Measurements from ENCODE around the gene FBXW11. TPM values are rescaled to one million over a fixed set of nuclear protein-coding genes. Genes with fewer than 3 reads are reported as not detected.

Gene FBXW11
- polyA plus RNA-seq, 1 donor (not counting 4 experiments of a cell fraction or from before 2014, with no cell fraction given), result 48.4 TPM

DNA sequence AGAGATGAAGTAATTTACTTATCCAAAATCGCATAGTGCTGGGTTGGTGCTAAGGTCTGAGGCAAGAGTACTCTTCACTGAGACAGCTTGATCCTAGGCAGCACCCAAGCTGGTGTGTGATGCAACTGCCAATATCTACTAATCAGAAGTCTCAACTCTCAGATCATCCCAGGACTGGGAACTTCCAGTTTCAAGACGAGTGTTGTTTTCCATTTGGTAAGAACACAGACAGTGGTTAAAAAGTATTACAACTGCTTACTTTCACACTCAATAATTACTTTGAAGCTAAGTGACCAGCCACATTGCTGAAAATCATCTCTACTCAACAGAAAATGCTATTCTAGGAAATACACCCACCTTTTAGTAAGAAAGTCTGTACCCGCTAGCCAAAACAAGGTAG is 45.3 kb downstream of the FBXW11 start:
- H2AFZ ChIP-seq (ENCODE audit: control insufficient read depth, low read length), result no peak overlapping the region
- H3K9me1 ChIP-seq (ENCODE audit: control insufficient read depth, extremely low read depth, insufficient read depth, low read length), result peaks cover 8% of the 10 kb centered on the region
- H3K4me3 ChIP-seq (ENCODE audit: control insufficient read depth in 2 of 3, extremely low read depth in 1 of 3, insufficient read depth in 2 of 3, low read depth in 1 of 3, low read length in 3 of 3), result no peak overlapping the region
- peaks cover 0 to 4% of the 10 kb centered on the region in 2 experiments for H3K36me3 ChIP-seq (ENCODE audit: control insufficient read depth in 2 of 2, extremely low read depth in 1 of 2, insufficient read depth in 2 of 2, low read length in 2 of 2)
- H3K9me3 ChIP-seq (ENCODE audit: control insufficient read depth, low read depth, low read length), result no peaks in the 10 kb centered on the region
- no peak overlapping the region for H3K27ac ChIP-seq (ENCODE audit: control insufficient read depth, insufficient read depth, low read length)
- no peak for TF ChIP-seq EZH2 (IDR thresholded peaks at IDR 0.05; ENCODE audit: low read length)
- no peak for TF ChIP-seq CTCF (optimal IDR thresholded peaks at IDR 0.05 in 1 of 3, IDR thresholded peaks at IDR 0.05 in 1 of 3, conservative IDR thresholded peaks at IDR 0.05 in 1 of 3; ENCODE audit: extremely low read depth in 1 of 3, insufficient read depth in 2 of 3, low read length in 3 of 3)
- H3K79me2 ChIP-seq (ENCODE audit: control insufficient read depth, insufficient read depth, low read length), result peaks cover 92% of the 10 kb centered on the region
- peaks cover 5% of the 10 kb centered on the region for H4K20me1 ChIP-seq (ENCODE audit: control insufficient read depth, extremely low read depth, insufficient read depth, low read length)
- H3K9ac ChIP-seq (ENCODE audit: control insufficient read depth, extremely low read depth, insufficient read depth, low read length), result no peak overlapping the region
- dilution Hi-C loops (cut with MboI; ENCODE audit: extremely low pct_ligation_motif_present, low sequenced_read_pairs), result no loop called here
- DNase-seq (ENCODE audit: low read depth, low spot score) (no peak), FAIRE-seq (peak; percentile 9)
- H3K4me2 ChIP-seq (ENCODE audit: control insufficient read depth, extremely low read depth, insufficient read depth, low read depth, low read length), result no peak overlapping the region
- H3K27me3 ChIP-seq (ENCODE audit: control insufficient read depth, extremely low read depth, insufficient read depth, low read length), result no peaks in the 10 kb centered on the region
- H3K4me1 ChIP-seq (ENCODE audit: control insufficient read depth, extremely low read depth, insufficient read depth, low read length), result peaks cover 33% of the 10 kb centered on the region

DNA sequence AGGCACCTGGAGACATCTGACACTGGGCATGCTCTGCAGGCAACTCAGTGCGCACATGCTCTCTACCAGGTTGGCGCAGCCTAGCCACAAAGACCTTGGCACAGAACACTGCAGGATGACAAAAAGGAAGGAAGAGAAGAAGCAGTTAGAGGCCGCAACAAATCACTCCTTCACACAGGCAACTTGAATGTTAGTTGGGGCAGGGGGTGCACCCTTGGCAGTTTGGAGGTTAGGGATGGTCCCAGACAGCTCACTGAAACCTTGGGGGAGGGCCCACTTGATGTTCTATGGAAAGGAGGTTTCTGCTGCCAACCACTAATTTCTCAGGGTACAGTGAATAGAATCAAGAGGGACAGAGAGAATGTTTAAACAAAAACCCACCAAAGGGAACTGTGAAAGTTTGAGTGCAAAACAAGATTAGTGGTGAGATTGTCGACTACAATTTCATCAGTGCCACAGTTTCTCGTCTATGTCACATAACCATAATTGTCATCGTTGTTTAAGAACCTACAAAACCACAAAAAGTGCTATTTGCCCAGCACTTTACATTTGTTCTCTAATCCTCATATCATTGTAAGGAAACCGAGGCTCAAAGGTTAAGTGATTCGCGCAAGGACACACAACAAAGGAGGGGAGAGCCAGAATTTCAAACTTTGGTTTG is 48.7 kb downstream of the FBXW11 start:
- no peaks in the 10 kb centered on the region for H3K27me3 ChIP-seq (ENCODE audit: control insufficient read depth, extremely low read depth, insufficient read depth, low read length)
- H3K4me2 ChIP-seq (ENCODE audit: control insufficient read depth, extremely low read depth, insufficient read depth, low read depth, low read length), result peak overlapping the region; percentile 58
- no peak overlapping the region for H2AFZ ChIP-seq (ENCODE audit: control insufficient read depth, low read length)
- H3K27ac ChIP-seq (ENCODE audit: control insufficient read depth, insufficient read depth, low read length), result no peak overlapping the region
- H3K9me1 ChIP-seq (ENCODE audit: control insufficient read depth, extremely low read depth, insufficient read depth, low read length), result peaks cover 10% of the 10 kb centered on the region
- H3K4me3 ChIP-seq (ENCODE audit: control insufficient read depth in 2 of 3, extremely low read depth in 1 of 3, insufficient read depth in 2 of 3, low read depth in 1 of 3, low read length in 3 of 3), result no peak overlapping the region
- peaks cover 59% of the 10 kb centered on the region for H3K4me1 ChIP-seq (ENCODE audit: control insufficient read depth, extremely low read depth, insufficient read depth, low read length)
- TF ChIP-seq CTCF (optimal IDR thresholded peaks at IDR 0.05 in 1 of 3, IDR thresholded peaks at IDR 0.05 in 1 of 3, conservative IDR thresholded peaks at IDR 0.05 in 1 of 3; ENCODE audit: extremely low read depth in 1 of 3, insufficient read depth in 2 of 3, low read length in 3 of 3) (no peak), EZH2 (IDR thresholded peaks at IDR 0.05; ENCODE audit: low read length) (no peak)
- H3K36me3 ChIP-seq (ENCODE audit: control insufficient read depth in 2 of 2, extremely low read depth in 1 of 2, insufficient read depth in 2 of 2, low read length in 2 of 2), result peaks cover 0 to 4% of the 10 kb centered on the region in 2 experiments
- peaks cover 7% of the 10 kb centered on the region for H4K20me1 ChIP-seq (ENCODE audit: control insufficient read depth, extremely low read depth, insufficient read depth, low read length)
- peak overlapping the region; percentile 23 for H3K9ac ChIP-seq (ENCODE audit: control insufficient read depth, extremely low read depth, insufficient read depth, low read length)
- no peak for DNase-seq (ENCODE audit: low read depth, low spot score)
- H3K79me2 ChIP-seq (ENCODE audit: control insufficient read depth, insufficient read depth, low read length), result peaks cover 85% of the 10 kb centered on the region
- FAIRE-seq, result no peak
- dilution Hi-C loops (cut with MboI; ENCODE audit: extremely low pct_ligation_motif_present, low sequenced_read_pairs), result no loop called here
- H3K9me3 ChIP-seq (ENCODE audit: control insufficient read depth, low read depth, low read length), result no peaks in the 10 kb centered on the region

Measured in keratinocyte (primary cell).